UCSD-AML1 (cell line): Measurements from ENCODE around the gene HEYL.

Source experiments
- DNase-seq: peaks from one replicate; lab custom pipeline; 2025; ENCODE audit not compliant: unreplicated experiment; lab: John Stamatoyannopoulos, UW

HEYL gene

GRCh38 chr1:39668111-39668510 is 28.7 kb upstream of the HEYL start:
- no peak for DNase-seq

DNA sequence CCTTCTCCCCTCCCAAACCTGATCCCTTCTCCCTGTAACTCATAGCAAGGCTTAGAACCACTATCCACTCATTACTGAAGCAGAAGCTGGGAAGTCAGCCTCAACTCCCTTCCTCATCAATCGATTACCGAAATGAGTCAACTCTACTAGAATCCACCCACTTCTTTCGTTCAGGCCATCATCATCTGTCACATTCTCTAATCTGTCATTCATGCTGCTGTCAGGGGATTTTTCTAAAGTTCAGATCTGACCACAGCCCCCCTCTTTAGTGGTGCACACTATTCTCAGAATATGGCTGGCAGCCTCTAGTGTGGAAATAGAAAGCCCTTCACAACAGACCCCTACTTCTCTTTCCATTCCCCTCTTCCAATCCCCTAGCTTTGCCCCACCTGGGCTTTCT is 27.3 kb upstream of the HEYL start:
- no peak for DNase-seq

DNA sequence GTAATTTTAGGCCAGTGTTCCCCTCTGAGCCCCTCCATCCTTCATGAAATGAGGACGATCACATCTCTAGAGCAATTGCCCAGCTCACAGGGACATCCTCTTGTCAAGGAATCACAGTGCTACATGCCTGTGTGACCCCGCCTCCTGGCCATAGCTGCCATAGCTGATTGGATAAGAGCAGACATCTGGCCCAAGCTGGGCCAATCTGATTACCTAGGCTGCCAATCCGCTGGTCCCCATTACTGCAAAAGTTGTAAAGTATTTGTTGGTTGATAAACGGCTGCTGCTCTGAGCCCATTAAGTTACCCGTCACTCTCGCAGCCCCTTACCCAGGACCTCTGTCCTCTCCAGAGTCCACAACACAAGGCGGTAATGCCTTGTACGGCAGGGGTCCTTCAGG is 24.1 kb upstream of the HEYL start:
- DNase-seq = no peak

- no peak for DNase-seq
These were observed 23.4 kb upstream of the HEYL start for GRCh38 chr1:39662861-39663260.

DNA sequence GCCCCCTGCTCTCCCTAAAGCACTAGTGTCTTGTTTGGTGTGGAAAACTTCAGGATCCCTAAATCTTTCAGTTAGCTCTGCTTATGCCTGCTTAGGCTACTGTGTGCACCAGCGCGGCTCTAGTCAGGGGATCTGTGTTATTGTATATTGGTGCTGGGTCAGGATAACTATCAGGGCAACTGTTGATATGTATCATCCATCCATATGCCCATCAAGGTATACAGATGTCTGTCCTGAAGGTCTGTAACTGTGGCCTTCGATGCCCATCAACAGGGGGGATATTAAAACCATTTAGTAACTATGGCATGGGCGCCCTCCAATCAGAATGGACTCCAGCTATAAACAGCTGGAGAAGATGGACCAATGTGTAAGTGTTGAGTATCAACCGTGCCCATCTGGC is 20.1 kb upstream of the HEYL start:
- no peak for DNase-seq

GRCh38 chr1:39659110-39659509 is 19.7 kb upstream of the HEYL start:
- DNase-seq = no peak

DNA sequence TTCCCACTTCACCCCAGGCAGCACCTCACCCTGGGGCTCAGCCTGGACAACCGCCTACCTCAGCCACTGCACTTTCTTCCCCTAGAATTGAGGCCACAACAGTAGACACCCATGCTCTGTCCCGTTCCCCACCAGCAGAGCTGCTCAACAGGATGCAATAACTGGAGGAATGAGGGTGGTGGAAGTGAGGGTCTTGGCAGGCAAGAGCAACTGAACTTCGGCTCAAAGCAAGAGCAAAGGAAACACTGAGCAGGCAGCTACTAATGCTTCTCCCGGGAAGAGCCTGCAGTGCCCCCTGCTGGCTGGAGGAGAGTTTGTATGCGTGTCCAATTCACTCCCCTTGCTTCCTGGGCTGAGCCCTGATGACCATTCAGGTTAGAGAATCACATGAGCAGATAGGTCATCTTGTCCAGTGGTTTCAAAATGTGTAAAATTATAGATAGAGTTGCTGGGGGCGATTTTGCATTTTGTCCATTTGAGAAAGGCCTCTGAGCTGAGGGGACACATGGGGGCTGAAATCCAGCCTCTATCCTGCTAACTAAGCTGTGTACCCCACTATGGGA is 18.6 kb upstream of the HEYL start:
- peak; percentile 75 for DNase-seq

GRCh38 chr1:39657402-39657801 is 18.0 kb upstream of the HEYL start:
- DNase-seq = no peak

GRCh38 chr1:39656391-39656790 is 16.9 kb upstream of the HEYL start:
- DNase-seq = no peak

- DNase-seq = no peak
These were observed 16.3 kb upstream of the HEYL start for GRCh38 chr1:39655578-39656268.

DNA sequence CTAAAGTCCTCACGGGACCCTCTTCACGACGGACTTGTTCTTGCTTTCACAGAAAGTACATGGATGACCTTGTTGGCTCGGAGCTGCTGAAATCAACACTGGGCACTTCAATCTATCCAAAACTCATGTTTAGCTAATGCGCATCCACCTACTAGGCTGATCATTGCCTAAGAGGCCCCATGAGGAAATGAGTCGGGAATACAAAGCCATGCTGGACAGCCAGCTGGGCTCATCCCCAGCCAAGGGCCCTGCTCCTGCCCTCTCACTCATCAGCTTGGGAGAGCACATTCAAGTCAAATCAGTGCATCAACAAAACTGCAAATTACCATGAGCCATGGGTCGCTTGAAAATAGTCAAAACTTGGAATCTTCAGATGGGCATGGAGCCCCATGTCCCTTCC is 14.8 kb upstream of the HEYL start:
- DNase-seq = no peak

DNA sequence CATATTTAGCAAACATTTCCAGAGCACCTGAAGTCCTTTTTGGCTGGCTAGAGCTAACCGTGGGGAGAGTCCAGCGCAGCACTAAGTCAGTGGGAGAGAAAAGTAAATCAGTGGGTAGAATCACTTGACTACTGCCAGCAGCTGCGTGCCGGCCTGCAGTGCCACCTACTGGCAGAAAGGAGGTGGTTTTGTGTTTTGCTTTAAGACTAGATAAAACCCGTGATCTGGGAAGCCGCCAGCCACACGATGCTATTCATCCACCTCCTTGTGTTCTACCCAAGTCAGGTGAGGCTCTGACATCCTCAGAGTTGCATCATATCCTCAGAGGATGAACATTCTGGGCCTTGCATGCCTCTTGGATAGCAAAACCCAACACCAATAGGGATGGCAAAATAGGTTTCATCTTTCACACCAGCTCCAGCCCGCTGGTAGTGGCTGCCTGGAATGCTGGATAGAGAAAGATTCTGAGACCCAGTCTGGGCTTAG is 14.1 kb upstream of the HEYL start:
- DNase-seq = peak; percentile 62

- DNase-seq = no peak
These were observed 13.1 kb upstream of the HEYL start for GRCh38 chr1:39652554-39652953.

GRCh38 chr1:39652105-39652504 is 12.7 kb upstream of the HEYL start:
- DNase-seq = no peak

GRCh38 chr1:39650431-39650830 is 11.0 kb upstream of the HEYL start:
- DNase-seq = no peak

DNA sequence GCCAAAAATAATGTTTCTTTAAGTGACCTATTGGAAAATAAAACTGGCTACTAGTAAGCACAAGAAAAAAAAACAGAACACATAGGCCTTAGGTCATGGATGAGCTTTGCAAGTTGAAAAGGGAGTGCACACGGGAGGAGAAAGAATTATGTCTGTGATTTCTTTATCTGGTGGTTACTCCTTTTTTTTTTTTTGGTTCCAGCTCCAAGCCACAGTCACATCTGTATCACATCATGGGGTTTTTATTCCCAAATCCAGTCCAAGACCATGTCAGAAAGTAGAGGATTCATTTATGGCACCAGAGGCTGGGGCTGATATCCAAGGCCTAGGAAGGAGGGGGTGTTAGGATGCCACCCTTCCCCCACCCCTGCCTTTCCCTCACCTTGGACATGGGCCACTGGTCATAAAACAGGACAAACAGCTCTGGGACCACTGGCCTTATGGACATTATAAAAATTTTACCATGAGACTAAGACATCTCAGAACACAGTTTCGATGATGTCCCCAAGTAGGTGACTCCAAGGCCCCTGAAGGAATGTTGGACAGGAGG is 10.3 kb upstream of the HEYL start:
- no peak for DNase-seq

GRCh38 chr1:39648496-39648895 is 9.1 kb upstream of the HEYL start:
- no peak for DNase-seq

- DNase-seq = no peak
These were observed 7.8 kb upstream of the HEYL start for GRCh38 chr1:39647247-39647646.

DNA sequence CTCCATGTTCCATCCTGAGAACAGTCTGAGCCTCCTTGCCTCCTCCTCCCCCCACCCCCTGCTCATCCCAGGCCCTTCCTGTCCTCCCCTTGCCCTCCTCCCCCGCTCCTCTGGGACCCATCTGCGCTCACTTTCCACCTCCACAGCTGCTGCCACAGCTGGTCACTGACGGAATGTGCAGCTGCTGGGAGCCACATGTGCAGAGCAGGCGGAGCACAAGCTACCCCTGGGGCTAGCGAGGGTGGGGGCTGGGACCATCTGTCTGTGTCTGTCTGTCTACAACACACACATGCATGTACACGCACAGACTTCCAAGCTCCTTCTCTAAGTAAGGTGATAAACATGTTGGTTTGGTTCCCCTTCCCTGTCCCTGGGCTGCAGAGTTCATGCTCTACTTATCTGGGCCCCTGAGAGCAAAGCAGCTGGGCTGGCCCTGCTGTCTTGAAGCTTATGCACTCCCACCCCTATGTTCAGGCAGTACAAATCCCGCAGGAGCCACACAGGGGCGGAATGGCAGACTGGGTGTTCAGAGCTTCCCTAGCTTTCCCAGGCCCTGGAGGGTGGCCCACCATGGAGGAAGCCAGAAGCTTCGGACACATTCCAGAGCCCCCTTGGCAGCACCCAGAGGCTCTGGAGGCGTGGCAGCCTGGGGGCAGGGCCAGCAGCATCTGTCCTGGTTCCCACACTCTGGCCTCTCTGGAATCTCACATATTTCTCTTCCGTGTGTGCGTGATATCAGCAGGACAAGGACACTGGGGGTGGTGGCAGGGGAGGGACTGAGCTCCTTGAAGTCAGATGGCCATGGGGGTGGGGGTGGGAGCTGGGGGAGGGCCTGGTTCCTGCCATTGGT is 7.0 kb upstream of the HEYL start:
- DNase-seq = peak; percentile 20

DNA sequence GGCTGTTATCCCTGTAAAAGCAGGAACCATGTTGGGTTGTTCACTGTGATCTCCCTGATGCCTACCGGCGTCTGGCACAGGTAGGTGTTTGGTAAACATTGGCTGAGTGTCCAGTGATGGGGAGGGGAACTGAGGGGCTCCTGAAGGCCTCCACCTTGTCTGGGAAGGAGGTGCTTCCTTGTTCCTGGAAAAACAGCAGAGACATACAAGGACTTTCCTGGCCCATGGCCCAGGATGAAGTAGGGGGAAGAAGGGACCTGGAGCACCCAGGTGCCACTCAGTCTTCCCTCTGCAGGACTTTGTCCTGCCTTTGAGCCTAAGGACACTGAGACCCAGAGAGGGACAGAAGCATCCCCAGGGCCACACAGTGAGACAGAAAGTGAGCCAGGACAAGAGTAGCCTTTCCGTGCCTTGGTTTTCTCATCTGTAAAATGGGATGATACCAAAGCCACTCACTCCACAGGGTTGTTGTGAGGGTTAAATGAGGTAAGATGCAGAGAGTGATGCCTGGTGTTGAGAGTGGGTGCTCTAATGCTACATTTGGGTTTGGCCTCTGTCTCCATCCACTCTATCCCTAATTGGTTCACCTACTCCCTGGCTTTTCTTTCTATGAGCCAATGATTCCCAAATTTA is 6.1 kb upstream of the HEYL start:
- no peak for DNase-seq

DNA sequence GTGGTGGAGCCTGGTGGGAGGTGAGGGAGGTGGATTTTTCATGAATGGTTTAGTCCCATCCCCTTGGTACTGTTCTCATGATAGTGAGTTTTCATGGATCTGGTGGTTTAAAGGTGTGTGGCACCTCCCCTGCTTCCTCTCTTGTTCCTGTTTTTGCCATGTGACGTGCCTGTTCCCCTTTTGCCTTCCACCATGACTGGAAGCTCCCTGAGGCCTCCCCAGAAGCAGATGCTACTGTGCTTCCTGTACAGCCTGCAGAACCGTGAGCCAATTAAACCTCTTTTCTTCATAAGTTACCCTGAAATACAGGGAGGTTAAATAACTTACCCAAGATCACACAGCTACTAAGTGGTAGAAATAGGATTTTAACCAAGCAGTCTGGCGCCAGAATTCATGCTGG is 4.3 kb upstream of the HEYL start:
- no peak for DNase-seq
